RCC 7860 (cell line): ENCODE measurements around the gene NUAK1.

ENCODE experiments used
- DNase-seq: peaks from one replicate; pipeline ENCODE4 v3.0.0-alpha.2; 2015; ENCODE audit warnings: low spot score
- FAIRE-seq: peaks from 2 replicates; lab custom pipeline; 2012; peaks lifted over from hg19 to GRCh38; lab: Jason Lieb, UNC

Gene NUAK1

GRCh38 chr12:106113042-106113441, 25.7 kb downstream of the NUAK1 start:
- FAIRE-seq, result peak; percentile 82

DNA sequence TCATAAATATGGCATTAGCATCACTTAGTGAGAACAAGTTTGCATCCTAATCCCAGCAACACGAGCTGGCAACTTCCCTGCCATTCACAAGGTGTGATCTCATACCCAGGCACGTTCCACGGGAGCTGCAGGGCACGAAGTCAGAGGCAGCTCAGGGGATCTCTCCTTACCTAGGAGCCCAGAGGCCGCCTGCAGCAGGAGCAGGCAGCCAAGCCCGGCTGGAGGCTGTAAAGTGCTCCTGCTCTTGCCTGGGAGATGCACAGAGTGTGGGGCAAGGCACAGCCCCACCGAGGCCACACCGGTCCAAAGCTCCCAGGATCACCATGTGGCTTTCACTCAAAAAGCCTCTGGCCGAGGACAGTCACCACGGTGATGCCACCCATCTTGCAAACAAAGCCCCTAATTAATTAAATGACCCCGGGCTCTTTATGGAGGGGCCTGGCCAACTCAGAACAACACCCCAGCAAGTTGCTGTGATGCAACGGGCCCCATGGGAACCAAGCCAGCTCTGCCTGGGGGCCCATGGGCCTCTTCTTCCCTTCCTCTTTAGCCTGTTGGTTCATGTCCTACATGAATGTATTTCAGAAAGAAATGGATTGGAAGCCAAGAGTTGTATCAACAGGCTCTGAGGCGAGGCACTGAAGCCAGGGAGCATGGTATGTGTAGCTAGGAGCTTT, 26.5 kb downstream of the NUAK1 start:
- DNase-seq (peak; percentile 38), FAIRE-seq (no peak)

More at GRCh38 chr12:106113042-106113441, 25.7 kb downstream of the NUAK1 start:
- peak; percentile 86 for DNase-seq

- DNase-seq, result no peak
Measured at GRCh38 chr12:106110626-106111300, 28.0 kb downstream of the NUAK1 start.

GRCh38 chr12:106109168-106109910, 29.4 kb downstream of the NUAK1 start:
- FAIRE-seq (no peak), DNase-seq (no peak)

More at GRCh38 chr12:106110626-106111300, 28.0 kb downstream of the NUAK1 start:
- no peak for FAIRE-seq

- no peak for DNase-seq
- FAIRE-seq, result no peak
Measured at GRCh38 chr12:106108185-106108835, 30.4 kb downstream of the NUAK1 start.

- DNase-seq, result no peak
Measured at GRCh38 chr12:106107566-106107965, 31.2 kb downstream of the NUAK1 start.

DNA sequence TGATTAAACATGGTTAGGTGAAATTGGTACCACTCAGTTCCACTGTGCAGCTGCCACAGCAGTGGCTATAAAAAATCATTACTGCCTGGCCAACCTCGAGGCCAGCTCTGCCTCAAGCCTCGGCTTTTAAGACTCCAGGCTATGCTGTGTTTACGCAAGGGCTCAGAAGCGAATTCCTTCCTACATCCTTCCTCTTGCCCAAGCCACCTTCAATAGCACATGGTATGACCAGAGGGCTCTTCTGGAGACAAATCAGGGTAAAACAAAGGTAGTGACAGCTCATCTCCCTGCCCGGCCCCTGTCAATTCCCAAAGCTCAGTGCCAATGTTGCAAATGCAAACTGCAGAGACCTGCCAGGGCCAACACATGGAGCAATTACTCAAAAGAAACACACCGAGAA, 31.9 kb downstream of the NUAK1 start:
- DNase-seq, result no peak
- no peak for FAIRE-seq

More at GRCh38 chr12:106107566-106107965, 31.2 kb downstream of the NUAK1 start:
- FAIRE-seq, result no peak

- peak; percentile 13 for DNase-seq
- FAIRE-seq, result no peak
Measured at GRCh38 chr12:106106061-106106566, 32.6 kb downstream of the NUAK1 start.

DNA sequence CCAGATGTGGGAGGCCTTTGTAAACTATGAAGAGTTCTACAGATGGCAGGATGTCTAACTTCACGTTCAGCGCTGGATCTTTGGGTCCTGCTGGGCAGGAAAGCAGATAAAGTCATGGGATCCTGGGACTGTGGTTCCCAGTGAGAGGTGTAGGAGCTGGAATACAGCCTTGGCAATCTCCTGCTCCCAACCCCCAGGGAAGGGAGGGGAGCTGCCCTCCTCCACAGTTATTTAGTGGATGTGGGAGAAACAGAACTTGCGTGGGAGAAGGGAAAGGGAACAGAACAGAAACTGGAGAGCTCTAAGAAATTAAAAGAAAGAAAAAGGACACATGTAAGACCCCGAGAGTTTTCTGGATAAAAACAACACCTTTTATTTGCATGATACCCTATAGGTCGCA, 37.0 kb downstream of the NUAK1 start:
- no peak for FAIRE-seq
- DNase-seq, result no peak

GRCh38 chr12:106098691-106099200, 40.0 kb downstream of the NUAK1 start:
- FAIRE-seq (no peak), DNase-seq (no peak)

GRCh38 chr12:106097011-106097410, 41.7 kb downstream of the NUAK1 start:
- peak; percentile 37 for FAIRE-seq
- DNase-seq, result peak; percentile 18

DNA sequence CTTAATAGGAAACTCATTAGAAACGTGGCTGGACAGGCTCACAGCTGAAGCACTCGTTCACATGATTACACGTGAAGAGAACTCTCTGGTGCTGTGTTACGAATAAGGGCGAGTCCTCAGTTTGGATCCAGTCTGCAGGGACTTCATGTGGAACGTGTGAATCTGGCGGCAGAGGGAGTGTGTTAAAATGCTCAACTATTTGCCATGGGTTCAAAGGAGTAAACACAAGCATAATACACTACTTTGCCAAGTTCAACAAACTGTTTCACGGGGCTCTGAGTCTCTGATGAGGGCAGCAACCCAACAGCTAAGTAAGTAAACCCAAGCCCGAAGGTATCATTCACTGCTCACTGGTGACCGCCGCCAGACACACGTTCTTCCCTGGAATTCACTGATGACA, 42.4 kb downstream of the NUAK1 start:
- no peak for FAIRE-seq

GRCh38 chr12:106094304-106094703, 44.5 kb downstream of the NUAK1 start:
- no peak for FAIRE-seq

More for the DNA sequence above, 42.4 kb downstream of the NUAK1 start:
- peak; percentile 33 for DNase-seq

GRCh38 chr12:106093246-106093645, 45.5 kb downstream of the NUAK1 start:
- FAIRE-seq (no peak), DNase-seq (no peak)

More at GRCh38 chr12:106094304-106094703, 44.5 kb downstream of the NUAK1 start:
- DNase-seq, result peak; percentile 14

DNA sequence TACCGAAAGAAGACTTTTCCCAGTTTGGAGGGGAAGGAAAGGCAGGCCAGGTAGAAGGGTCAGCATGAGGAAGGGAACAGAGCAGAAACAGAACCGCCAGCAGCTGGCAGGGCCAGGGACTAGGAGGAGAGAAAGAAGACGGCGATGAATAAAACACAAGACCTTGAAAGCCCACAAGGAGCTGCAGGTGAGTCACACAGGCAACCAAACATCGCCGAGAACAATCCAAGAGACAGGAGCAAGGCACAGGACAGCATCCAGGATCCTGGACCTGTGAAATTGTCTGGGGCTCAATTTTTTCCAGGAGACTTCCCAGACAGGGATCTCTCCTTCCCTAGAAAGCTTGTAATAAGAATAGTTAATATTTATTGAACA, 47.3 kb downstream of the NUAK1 start:
- DNase-seq (peak; percentile 49), FAIRE-seq (no peak)

GRCh38 chr12:106090591-106091445, 47.9 kb downstream of the NUAK1 start:
- peak; percentile 69 for DNase-seq
- FAIRE-seq, result peak; percentile 71

DNA sequence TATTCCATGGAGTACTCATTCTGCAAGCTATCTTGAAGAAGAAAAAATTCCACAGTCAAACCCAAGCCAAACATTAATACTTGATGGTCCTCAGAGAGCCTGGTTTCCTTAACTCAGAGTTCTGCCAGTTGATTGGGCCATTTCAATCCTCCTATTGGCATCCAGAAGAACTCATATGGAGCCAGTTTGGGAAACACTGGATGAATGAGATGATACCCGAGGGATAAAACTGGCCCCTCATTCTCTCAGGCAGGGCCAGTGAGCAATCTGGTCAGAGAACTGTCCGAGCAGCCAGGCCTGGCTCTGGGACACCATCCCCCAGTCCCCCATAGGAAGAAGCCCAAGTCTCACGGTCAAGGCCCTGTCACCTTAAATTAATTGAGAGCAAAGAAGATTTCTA, 48.8 kb downstream of the NUAK1 start:
- FAIRE-seq, result no peak

GRCh38 chr12:106088811-106089485, 49.8 kb downstream of the NUAK1 start:
- no peak for DNase-seq
- FAIRE-seq, result no peak

More for the DNA sequence above, 48.8 kb downstream of the NUAK1 start:
- no peak for DNase-seq

DNA sequence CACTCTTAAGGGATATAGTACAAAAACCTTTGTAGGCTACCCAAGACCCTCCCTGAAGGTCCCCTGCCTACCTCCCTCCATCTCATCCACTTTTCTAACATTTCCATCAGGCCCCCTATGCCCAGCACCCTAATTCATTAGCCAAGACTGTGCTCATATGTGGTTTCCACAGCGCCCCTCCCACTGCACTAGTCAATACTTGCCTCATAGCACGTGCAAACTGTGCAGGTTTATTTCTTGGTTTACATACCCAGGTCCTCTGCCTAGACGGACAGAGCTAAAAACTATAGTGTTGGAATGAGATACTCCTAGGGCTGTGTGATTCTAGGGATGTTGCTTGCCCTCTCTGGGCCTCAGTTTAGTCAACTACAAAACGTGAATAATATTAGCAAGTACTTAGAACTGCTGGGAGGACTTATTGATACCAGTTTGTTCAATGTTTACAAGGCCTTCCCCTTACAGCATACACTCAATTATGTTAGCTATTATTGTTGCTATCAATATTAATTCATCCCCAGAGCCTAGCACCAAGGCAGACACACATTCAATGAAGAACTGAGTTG, 50.4 kb downstream of the NUAK1 start:
- no peak for DNase-seq
- no peak for FAIRE-seq
